ENCODE measurements around the gene MSL3. TPM values are rescaled to one million over a fixed set of nuclear protein-coding genes. Genes with fewer than 3 reads are reported as not detected.

Gene MSL3
- total RNA-seq, 1 donor from 2014 or later = 25.0 TPM

Other genes starting within 250 kb of the MSL3 start
- 5.1 TPM for gene ARHGAP6, start 92.3 kb upstream of the MSL3 start, total RNA-seq (ENCODE audit: insufficient read depth, low replicate concordance)